Measurements from ENCODE around the gene MRPS23. TPM values are rescaled to one million over a fixed set of nuclear protein-coding genes. Genes with fewer than 3 reads are reported as not detected.

Gene MRPS23
- total RNA-seq, 2 donors from 2014 or later: 24.1 to 35.3 TPM

DNA sequence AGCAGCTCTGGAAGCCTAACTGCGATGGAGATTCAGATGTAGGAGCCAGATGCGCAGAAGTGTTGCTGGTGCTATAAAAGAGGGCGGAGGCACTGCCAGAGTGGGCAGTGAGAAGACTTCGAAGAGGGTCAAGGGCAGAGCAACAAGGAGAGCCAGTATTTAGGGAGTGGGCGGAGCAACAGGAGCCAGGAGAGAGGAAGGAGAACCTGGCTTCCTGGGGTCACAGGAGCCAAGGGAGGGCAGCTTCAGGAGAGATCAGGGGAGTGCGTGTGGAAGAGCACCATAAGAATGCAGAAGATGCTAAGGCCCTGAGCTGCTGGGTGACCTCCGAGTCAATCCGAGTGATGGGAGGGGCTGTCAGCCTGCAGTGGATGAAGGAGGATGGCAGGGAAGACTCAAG is 14.4 kb upstream of the MRPS23 start:
- H3K4me1 ChIP-seq: peaks cover 0 to 49% of the 10 kb centered on the region in 2 donors
- H3K9me3 ChIP-seq: no peaks in the 10 kb centered on the region
- peaks cover 8% of the 10 kb centered on the region for H3K36me3 ChIP-seq
- no peak for DNase-seq (ENCODE audit: low spot score)
- H3K27me3 ChIP-seq: no peaks in the 10 kb centered on the region
- H3K27ac ChIP-seq: no peak overlapping the region
- TF ChIP-seq, protein P1, sequence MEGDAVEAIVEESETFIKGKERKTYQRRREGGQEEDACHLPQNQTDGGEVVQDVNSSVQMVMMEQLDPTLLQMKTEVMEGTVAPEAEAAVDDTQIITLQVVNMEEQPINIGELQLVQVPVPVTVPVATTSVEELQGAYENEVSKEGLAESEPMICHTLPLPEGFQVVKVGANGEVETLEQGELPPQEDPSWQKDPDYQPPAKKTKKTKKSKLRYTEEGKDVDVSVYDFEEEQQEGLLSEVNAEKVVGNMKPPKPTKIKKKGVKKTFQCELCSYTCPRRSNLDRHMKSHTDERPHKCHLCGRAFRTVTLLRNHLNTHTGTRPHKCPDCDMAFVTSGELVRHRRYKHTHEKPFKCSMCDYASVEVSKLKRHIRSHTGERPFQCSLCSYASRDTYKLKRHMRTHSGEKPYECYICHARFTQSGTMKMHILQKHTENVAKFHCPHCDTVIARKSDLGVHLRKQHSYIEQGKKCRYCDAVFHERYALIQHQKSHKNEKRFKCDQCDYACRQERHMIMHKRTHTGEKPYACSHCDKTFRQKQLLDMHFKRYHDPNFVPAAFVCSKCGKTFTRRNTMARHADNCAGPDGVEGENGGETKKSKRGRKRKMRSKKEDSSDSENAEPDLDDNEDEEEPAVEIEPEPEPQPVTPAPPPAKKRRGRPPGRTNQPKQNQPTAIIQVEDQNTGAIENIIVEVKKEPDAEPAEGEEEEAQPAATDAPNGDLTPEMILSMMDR (IDR thresholded peaks at IDR 0.05): no peak
- no peak overlapping the region for H3K4me3 ChIP-seq

DNA sequence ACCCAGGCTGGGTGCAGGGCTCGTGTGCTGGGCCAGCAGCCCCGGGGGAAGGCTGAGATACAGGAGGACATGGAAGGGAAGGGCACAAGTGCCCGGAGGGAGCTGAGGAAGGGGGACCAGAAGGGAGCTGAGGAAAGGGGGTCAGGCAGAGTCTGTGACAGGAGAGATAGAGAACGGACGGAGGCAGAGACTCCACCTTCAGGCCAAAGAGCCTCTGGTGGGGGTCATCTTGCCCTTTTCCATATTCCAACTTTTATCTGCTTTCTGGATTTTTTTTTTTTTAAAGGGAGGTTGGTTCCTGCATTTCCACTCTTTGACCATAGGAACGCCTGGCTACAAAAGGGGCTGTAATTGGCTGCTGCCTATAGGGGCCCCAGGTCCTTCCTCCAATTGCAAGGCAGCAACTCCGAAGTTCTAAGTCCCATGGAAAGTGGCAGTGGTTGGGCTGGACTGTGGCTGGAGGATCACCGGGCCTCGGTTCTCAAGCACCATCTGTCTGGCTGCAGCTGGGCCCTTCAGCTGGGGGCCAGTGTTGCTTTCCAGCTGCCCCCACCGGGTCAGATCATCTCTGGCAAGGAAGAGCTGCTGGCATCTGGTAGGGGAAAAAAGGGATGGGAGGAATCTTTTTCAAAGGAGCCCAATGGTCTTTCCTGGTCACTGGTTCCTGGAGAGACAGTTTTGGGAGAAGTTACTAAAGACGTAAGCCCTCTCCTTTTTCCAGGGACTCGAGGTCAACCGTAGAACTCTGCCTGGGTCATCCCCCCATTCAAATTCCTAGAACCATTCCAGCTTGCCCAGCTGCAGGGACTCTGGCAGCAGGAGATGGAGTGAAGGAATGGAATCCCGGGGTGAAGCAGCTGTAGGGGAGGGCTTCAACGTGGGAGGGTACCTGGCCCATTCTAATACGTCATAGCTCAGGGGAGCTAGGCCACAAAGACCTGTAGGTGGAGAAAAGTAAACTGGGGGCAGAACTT is 13.1 kb upstream of the MRPS23 start:
- Histone ChIP-seq H3K4me3 (no peak overlapping the region), H3K27me3 (no peaks in the 10 kb centered on the region), H3K9me3 (no peaks in the 10 kb centered on the region), H3K27ac (peak overlapping the region; percentile 77 to 91), H3K4me1 (peaks cover 0 to 43% of the 10 kb centered on the region in 2 donors), H3K36me3 (peaks cover 8% of the 10 kb centered on the region)
- DNase-seq (ENCODE audit: low spot score): no peak
- TF ChIP-seq, protein P1 (IDR thresholded peaks at IDR 0.05): no peak

DNA sequence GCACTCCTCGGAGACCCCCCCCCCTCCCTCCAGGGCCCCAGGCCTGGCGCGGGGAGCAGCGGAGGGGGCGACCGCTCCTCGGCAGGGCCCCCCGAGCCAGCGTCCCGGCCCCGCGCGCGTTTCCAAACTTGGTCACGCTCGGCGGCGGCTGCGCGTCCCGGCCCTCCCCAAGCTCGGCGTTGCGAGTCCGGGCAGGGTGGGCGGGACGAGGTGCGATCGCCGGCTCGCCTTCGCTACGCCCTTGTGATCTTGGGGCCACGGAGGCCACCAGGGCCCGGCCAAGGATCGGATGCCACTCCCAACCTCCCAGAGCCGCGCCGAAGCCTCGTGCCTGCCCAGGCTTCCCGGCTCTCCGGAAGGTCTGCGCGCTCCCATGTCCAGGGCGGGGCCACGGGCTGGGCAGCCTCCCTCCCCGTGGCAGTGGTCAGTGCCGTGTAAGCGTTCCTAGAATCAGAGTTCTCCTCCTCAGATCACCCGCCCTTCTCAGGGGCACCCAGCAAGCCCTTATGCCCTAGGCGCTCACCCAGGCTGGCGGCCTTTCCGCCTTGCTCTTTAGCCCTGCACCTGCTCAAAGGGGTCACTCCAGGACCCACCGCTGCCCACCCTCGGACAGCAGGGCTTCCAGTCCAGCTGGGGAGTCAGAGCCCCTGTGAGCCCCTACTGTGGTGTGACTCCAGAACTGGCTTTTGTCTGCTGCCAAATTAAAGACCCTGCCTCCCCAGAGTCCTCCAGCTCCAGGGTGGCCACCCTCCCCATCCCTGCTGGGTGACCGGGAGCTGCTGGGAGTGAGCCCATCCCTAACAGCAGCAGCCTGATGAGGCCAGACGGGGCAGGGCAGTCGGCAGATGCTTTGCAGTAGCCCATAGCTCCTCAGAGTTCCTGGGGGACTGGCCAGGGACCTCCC is 12.2 kb upstream of the MRPS23 start:
- TF ChIP-seq, protein P1 (IDR thresholded peaks at IDR 0.05): no peak
- peak; percentile 79 for DNase-seq (ENCODE audit: low spot score)
- no peaks in the 10 kb centered on the region for H3K27me3 ChIP-seq
- H3K4me3 ChIP-seq: peak overlapping the region; percentile 46 to 62
- peaks cover 8% of the 10 kb centered on the region for H3K36me3 ChIP-seq
- H3K4me1 ChIP-seq: peaks cover 0 to 43% of the 10 kb centered on the region in 2 donors
- peak overlapping the region; percentile 77 to 91 for H3K27ac ChIP-seq
- no peaks in the 10 kb centered on the region for H3K9me3 ChIP-seq

DNA sequence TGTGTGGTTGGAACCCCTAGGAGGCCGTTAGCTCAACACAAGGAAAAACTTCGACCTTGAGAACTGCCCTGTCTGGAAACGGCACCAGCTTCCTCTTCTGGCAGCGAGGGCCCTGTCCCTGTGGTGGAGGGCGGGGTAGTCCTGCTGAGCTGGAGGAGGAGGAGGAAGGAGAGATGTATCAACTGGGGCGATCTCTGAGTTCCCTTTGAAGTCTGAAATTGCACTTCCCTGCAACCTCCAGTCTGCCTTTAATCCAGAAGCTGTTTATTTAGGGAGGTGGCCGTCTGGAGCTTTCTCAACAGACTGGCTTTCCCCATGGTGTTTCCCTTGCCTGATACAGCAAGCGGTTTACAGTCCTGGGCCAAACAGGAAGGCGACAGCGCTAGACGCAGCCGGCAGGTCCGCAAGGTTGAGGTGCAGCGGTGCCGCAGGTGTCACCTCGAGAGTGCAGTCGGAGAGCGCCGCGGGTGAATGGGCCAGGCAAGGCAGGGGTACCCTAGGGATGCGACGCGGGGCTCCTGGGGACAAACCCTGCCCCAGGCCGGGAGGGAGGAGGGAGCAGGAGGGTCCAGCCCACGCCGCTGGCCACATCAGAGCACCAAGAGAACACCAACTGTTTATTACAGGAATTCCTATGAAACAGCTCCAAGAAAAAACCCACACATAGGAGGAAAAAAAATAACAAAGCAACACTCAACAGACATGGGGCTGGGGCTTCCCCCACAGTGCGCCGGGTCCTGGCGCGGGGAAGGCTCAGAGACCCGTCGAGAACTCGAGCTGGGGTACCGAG is 11.4 kb upstream of the MRPS23 start:
- TF ChIP-seq, protein P1 (IDR thresholded peaks at IDR 0.05): no peak
- Histone ChIP-seq H3K27me3 (no peaks in the 10 kb centered on the region), H3K9me3 (no peaks in the 10 kb centered on the region), H3K4me3 (peak overlapping the region; percentile 46 to 62), H3K36me3 (peaks cover 5% of the 10 kb centered on the region), H3K4me1 (peaks cover 0 to 43% of the 10 kb centered on the region in 2 donors), H3K27ac (peak overlapping the region; percentile 77 to 91)
- no peak for DNase-seq (ENCODE audit: low spot score)

DNA sequence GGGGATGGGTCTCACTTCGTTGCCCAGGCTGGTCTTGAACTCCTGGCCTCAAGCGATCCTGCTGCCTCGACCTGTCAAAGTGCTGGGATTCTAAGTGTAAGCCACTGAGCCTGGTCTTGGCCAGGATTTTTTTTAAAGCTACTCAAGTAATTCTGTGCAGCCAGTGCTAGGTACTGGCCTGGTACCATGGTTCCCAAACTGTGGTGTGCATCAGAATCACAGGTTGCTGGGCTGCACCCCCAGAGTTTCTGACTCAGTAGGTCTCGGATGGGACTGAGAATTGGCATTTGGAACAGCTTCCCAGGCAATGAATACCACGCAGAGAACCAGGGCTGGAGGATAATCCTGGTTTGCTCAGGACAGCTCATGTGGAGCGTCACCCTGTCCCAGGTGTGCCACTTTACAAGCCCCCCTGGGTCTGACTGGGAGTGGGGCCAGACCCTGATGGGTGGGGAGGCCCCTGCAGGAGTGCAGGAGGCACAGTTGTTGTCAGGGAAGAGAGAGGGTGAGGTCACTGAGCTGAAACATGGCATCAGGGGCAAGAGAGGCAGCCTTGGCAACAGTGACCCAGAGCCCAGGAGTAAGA is 10.7 kb upstream of the MRPS23 start:
- peak overlapping the region in 1 of 2 donors; percentile 62 for H3K4me3 ChIP-seq
- H3K4me1 ChIP-seq: peaks cover 0 to 43% of the 10 kb centered on the region in 2 donors
- no peaks in the 10 kb centered on the region for H3K9me3 ChIP-seq
- H3K27ac ChIP-seq: peak overlapping the region; percentile 77 to 91
- H3K27me3 ChIP-seq: no peaks in the 10 kb centered on the region
- no peaks in the 10 kb centered on the region for H3K36me3 ChIP-seq
- DNase-seq (ENCODE audit: low spot score): no peak
- TF ChIP-seq, protein P1 (IDR thresholded peaks at IDR 0.05): no peak

Data from right atrium auricular region (tissue), 2 donors.